CD4-positive, CD25-positive, alpha-beta regulatory T cell (primary cell): ENCODE data around the gene MPV17L2. TPM values are rescaled to one million over a fixed set of nuclear protein-coding genes. Genes with fewer than 3 reads are reported as not detected.
A peak's percentile ranks its signal among the peaks of the same experiment; 100 is the strongest.

Experiments used
- ATAC-seq, 2 donors: fragments of 150-1000 bp; cut with Tn5 transposase; one replicate each; pipeline ENCODE4 v1.10.0; 2021; ENCODE audit warnings: low read depth in 2 of 2, moderate number of reproducible peaks in 2 of 2, moderate library complexity in 1 of 2
- DNase-seq, 3 donors: peaks; one replicate each; pipeline versions ENCODE4 v3.0.0 to v3.0.0-alpha.2; 2012 to 2022; ENCODE audit warnings: mixed read lengths in 1 of 3
- H3K27ac ChIP-seq: one replicate; pipeline ENCODE4 v1.7.0; 2013; ENCODE audit warnings: mild to moderate bottlenecking, low read length; ENCODE audit not compliant: insufficient read depth, poor library complexity, severe bottlenecking
- H3K27me3 ChIP-seq: one replicate; pipeline ENCODE4 v1.7.0; 2013; ENCODE audit warnings: low read length; ENCODE audit not compliant: control insufficient read depth, insufficient read depth
- H3K36me3 ChIP-seq: one replicate; pipeline ENCODE4 v1.7.0; 2013; ENCODE audit warnings: mild to moderate bottlenecking, low read length, moderate library complexity; ENCODE audit not compliant: control insufficient read depth, insufficient read depth
- H3K4me1 ChIP-seq: 2 replicates; pipeline ENCODE4 v1.7.0; 2013; ENCODE audit warnings: mild to moderate bottlenecking, low read length; ENCODE audit not compliant: insufficient read depth, control insufficient read depth, poor library complexity, severe bottlenecking
- H3K4me3 ChIP-seq: one replicate; pipeline ENCODE4 v1.7.0; 2013; ENCODE audit warnings: low read depth, mild to moderate bottlenecking, low read length, moderate library complexity
- H3K9me3 ChIP-seq, 2 experiments: 1 replicate in 1 of 2; 2 replicates in 1 of 2; pipeline ENCODE4 v1.7.0; 2013; ENCODE audit warnings: low read length in 2 of 2, mild to moderate bottlenecking in 1 of 2, moderate library complexity in 1 of 2; ENCODE audit not compliant: control insufficient read depth in 2 of 2
- H3K27ac Mint-ChIP-seq, 3 donors: one replicate each; pipeline ENCODE4 v1.8.0; 2020 to 2022; ENCODE audit warnings: mild to moderate bottlenecking in 3 of 3, mixed read lengths in 3 of 3, moderate library complexity in 2 of 3
- H3K27me3 Mint-ChIP-seq: one replicate; pipeline ENCODE4 v1.8.0; 2022; ENCODE audit warnings: mild to moderate bottlenecking, mixed read lengths
- H3K36me3 Mint-ChIP-seq: one replicate; pipeline ENCODE4 v1.8.0; 2020; ENCODE audit warnings: mixed read lengths
- H3K4me1 Mint-ChIP-seq, 4 donors: one replicate each; pipeline ENCODE4 v1.8.0; 2020 to 2022; ENCODE audit warnings: mixed read lengths in 4 of 4, mild to moderate bottlenecking in 1 of 4
- H3K4me3 Mint-ChIP-seq, 4 donors: one replicate each; pipeline ENCODE4 v1.8.0; 2020 to 2022; ENCODE audit warnings: mild to moderate bottlenecking in 4 of 4, mixed read lengths in 4 of 4, moderate library complexity in 3 of 4
- H3K9me3 Mint-ChIP-seq, 7 donors: one replicate each; pipeline ENCODE4 v1.8.0; 2020 to 2022; ENCODE audit warnings: mixed read lengths in 7 of 7, mild to moderate bottlenecking in 3 of 7, moderate library complexity in 2 of 7
- polyA plus RNA-seq, 4 donors: library from polyadenylated mRNA; unstranded; fragments of 300-500 nt; fragmentation: Illumina TruSeq; gene quantifications; one replicate each; pipeline ENCODE4 v1.2.3, GENCODE V29; 2021
- total RNA-seq: library from RNA; stranded (reverse); gene quantifications from one replicate; pipeline ENCODE4 v1.2.3, GENCODE V29; 2022

MPV17L2 gene
- total and polyA plus RNA-seq, 5 donors from 2014 or later = 5.5 to 20.8 (median 12.6) TPM

- peak in 1 of 3 donors; percentile 38 for DNase-seq
- H3K4me3 Mint-ChIP-seq = peak overlapping the region; percentile 85 to 95 (median 88)
- peak overlapping the region; percentile 23 for H3K27ac ChIP-seq
- peak overlapping the region; percentile 42 to 87 (median 48) for H3K27ac Mint-ChIP-seq
- H3K4me1 Mint-ChIP-seq = peaks cover 4 to 29% (median 10%) of the 10 kb centered on the region in 4 donors
- peaks cover 24% of the 10 kb centered on the region for H3K4me1 ChIP-seq
- no peak overlapping the region for H3K4me3 ChIP-seq
- no peaks in the 10 kb centered on the region for H3K27me3 ChIP-seq
- H3K36me3 ChIP-seq = peaks cover 3% of the 10 kb centered on the region
- ATAC-seq = no peak
- H3K27me3 Mint-ChIP-seq = peaks cover 4% of the 10 kb centered on the region
- peaks cover 14% of the 10 kb centered on the region for H3K36me3 Mint-ChIP-seq
- no peaks in the 10 kb centered on the region for H3K9me3 Mint-ChIP-seq
- no peaks in the 10 kb centered on the region for H3K9me3 ChIP-seq
Observed at GRCh38 chr19:18194554-18195238, 1.7 kb downstream of the MPV17L2 start.

GRCh38 chr19:18196511-18196845, 3.5 kb downstream of the MPV17L2 start:
- Mint-ChIP-seq H3K27ac (peak overlapping the region in 1 of 3 donors; percentile 55), H3K9me3 (no peaks in the 10 kb centered on the region), H3K27me3 (no peaks in the 10 kb centered on the region), H3K36me3 (peaks cover 14% of the 10 kb centered on the region), H3K4me3 (peak overlapping the region in 3 of 4 donors; percentile 56 to 72 (median 66)), H3K4me1 (peaks cover 4 to 31% (median 10%) of the 10 kb centered on the region in 4 donors)
- ATAC-seq (no peak), DNase-seq (no peak)
- Histone ChIP-seq H3K9me3 (no peaks in the 10 kb centered on the region), H3K36me3 (peaks cover 3% of the 10 kb centered on the region), H3K4me3 (no peak overlapping the region), H3K27me3 (no peaks in the 10 kb centered on the region), H3K4me1 (peaks cover 24% of the 10 kb centered on the region), H3K27ac (no peak overlapping the region)

GRCh38 chr19:18197306-18197705, 4.3 kb downstream of the MPV17L2 start:
- no peak overlapping the region for H3K27ac ChIP-seq
- Mint-ChIP-seq H3K4me1 (peaks cover 0 to 30% (median 8%) of the 10 kb centered on the region in 4 donors), H3K27ac (no peak overlapping the region)

GRCh38 chr19:18197941-18198340, 4.9 kb downstream of the MPV17L2 start:
- Histone ChIP-seq H3K4me3 (no peak overlapping the region), H3K36me3 (peaks cover 3% of the 10 kb centered on the region), H3K27me3 (no peaks in the 10 kb centered on the region), H3K4me1 (peaks cover 21% of the 10 kb centered on the region), H3K9me3 (no peaks in the 10 kb centered on the region), H3K27ac (no peak overlapping the region)
- DNase-seq (no peak), ATAC-seq (no peak)
- Mint-ChIP-seq H3K27ac (peak overlapping the region in 1 of 3 donors; percentile 65), H3K4me1 (peaks cover 0 to 32% (median 9%) of the 10 kb centered on the region in 4 donors), H3K9me3 (no peaks in the 10 kb centered on the region), H3K4me3 (peak overlapping the region in 3 of 4 donors; percentile 54 to 76 (median 63)), H3K36me3 (peaks cover 14% of the 10 kb centered on the region), H3K27me3 (no peaks in the 10 kb centered on the region)

More at GRCh38 chr19:18197306-18197705, 4.3 kb downstream of the MPV17L2 start:
- no peaks in the 10 kb centered on the region for H3K27me3 ChIP-seq
- Mint-ChIP-seq H3K4me3 (peak overlapping the region in 1 of 4 donors; percentile 76), H3K27me3 (no peaks in the 10 kb centered on the region), H3K9me3 (no peaks in the 10 kb centered on the region), H3K36me3 (peaks cover 14% of the 10 kb centered on the region)
- DNase-seq = no peak
- ATAC-seq = no peak
- H3K36me3 ChIP-seq = peaks cover 3% of the 10 kb centered on the region
- H3K4me1 ChIP-seq = peaks cover 20% of the 10 kb centered on the region
- H3K9me3 ChIP-seq = no peaks in the 10 kb centered on the region
- no peak overlapping the region for H3K4me3 ChIP-seq

GRCh38 chr19:18198374-18198773, 5.4 kb downstream of the MPV17L2 start:
- Histone ChIP-seq H3K27ac (no peak overlapping the region), H3K9me3 (no peaks in the 10 kb centered on the region), H3K4me3 (no peak overlapping the region), H3K27me3 (no peaks in the 10 kb centered on the region), H3K36me3 (peaks cover 3% of the 10 kb centered on the region), H3K4me1 (peaks cover 24% of the 10 kb centered on the region)
- Mint-ChIP-seq H3K36me3 (peaks cover 14% of the 10 kb centered on the region), H3K4me3 (peak overlapping the region in 2 of 4 donors; percentile 54 to 76), H3K27me3 (no peaks in the 10 kb centered on the region), H3K27ac (peak overlapping the region in 1 of 3 donors; percentile 65), H3K9me3 (no peaks in the 10 kb centered on the region), H3K4me1 (peaks cover 0 to 34% (median 11%) of the 10 kb centered on the region in 4 donors)
- ATAC-seq (no peak), DNase-seq (no peak)

- DNase-seq = no peak
- H3K9me3 Mint-ChIP-seq = no peaks in the 10 kb centered on the region
- peaks cover 8% of the 10 kb centered on the region for H3K36me3 Mint-ChIP-seq
- Histone ChIP-seq H3K4me3 (no peak overlapping the region), H3K4me1 (peaks cover 24% of the 10 kb centered on the region), H3K9me3 (no peaks in the 10 kb centered on the region), H3K36me3 (peaks cover 3% of the 10 kb centered on the region), H3K27me3 (no peaks in the 10 kb centered on the region), H3K27ac (no peak overlapping the region)
- peaks cover 4 to 35% (median 7%) of the 10 kb centered on the region in 4 donors for H3K4me1 Mint-ChIP-seq
- H3K27me3 Mint-ChIP-seq = no peaks in the 10 kb centered on the region
- no peak for ATAC-seq
- no peak overlapping the region for H3K27ac Mint-ChIP-seq
- H3K4me3 Mint-ChIP-seq = peak overlapping the region; percentile 59 to 95 (median 82)
Observed at GRCh38 chr19:18202397-18202777, 9.4 kb downstream of the MPV17L2 start.

- Mint-ChIP-seq H3K9me3 (no peaks in the 10 kb centered on the region), H3K27ac (peak overlapping the region in 2 of 3 donors; percentile 94 to 97), H3K27me3 (peaks cover 2% of the 10 kb centered on the region), H3K4me1 (peaks cover 4 to 35% (median 7%) of the 10 kb centered on the region in 4 donors), H3K4me3 (peak overlapping the region; percentile 94 to 97 (median 94)), H3K36me3 (peaks cover 8% of the 10 kb centered on the region)
- ATAC-seq (no peak), DNase-seq (peak in 1 of 3 donors; percentile 34)
- Histone ChIP-seq H3K4me3 (peak overlapping the region; percentile 66), H3K36me3 (no peaks in the 10 kb centered on the region), H3K27ac (peak overlapping the region; percentile 75), H3K27me3 (no peaks in the 10 kb centered on the region), H3K9me3 (no peaks in the 10 kb centered on the region), H3K4me1 (peaks cover 24% of the 10 kb centered on the region)
Observed at GRCh38 chr19:18202778-18203407, 9.9 kb downstream of the MPV17L2 start.
